Fibroblast of skin of right quadriceps (primary cell): Measurements from ENCODE around the gene LAMA2.

Experiments
- DNase-seq: peaks from one replicate; pipeline ENCODE4 v3.0.0-alpha.2; 2013

The LAMA2 gene

GRCh38 chr6:129552413-129552812, 669.5 kb downstream of the LAMA2 start:
- no peak for DNase-seq

DNA sequence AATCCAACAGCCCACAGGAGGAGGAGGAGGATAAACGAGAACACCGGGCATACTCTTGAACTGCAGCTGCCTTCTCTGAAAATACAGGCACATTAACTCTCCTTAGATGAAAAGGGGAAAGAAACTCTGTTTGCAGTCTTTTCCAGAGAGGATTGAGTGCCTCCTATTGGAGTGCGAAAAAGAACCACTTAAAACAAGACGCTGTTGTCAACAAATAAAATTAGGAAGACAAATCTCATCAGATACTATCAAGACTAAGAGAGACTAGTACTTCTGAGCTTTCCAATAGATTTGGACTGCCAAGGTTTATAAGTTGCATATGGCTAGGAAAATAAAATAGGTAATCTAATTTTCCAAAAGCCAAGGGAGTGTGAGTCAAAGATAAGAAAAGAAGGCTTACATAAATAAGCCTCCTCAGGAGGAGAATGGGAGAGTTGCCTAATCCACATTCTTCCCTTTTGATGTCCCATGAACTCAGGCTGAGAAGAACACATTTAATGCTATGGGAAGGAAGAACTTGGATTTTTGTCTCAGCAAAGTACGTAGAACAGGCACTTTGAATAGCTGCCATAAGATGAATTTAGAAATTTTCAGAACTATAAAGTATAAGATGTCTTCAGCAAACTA, 672.4 kb downstream of the LAMA2 start:
- DNase-seq = peak; percentile 20

GRCh38 chr6:129558248-129558647, 675.3 kb downstream of the LAMA2 start:
- no peak for DNase-seq

DNA sequence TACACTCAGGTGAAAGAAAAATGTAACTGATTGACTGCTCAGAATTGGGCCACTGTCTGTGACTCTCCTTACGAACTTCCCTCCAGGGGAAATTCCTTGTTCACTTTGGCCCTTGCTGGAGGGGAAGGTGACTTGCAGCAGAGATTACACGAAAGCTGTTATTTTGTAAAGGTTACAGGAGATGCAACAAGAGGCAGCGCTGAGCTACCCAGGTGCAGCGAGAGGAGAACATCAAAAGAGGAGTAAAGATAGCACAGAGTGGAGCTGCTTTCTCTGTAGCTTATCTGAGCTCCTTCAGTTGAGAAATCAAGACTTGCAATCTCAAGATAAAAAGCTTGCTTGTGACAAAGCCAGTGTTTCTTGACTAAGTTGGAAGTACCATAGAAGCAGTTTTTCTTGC, 682.4 kb downstream of the LAMA2 start:
- no peak for DNase-seq

DNA sequence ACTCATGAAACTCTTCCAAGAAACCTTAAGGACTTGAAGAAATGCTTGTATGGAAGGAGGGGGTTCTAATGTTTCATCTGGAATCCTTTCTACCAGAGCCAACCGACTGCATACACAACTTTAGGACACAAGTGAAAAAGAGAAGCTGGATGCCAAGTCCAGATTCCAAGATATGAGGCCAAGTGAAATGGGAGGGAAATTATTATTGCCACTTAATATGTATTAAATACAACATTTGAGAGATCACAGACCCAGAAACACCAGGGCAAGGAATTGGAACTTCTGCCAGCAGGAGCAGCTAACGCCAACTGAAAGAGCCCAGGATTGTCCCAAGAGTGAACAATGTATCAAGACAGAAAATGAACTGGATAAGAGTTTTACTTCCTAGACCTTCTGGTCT, 682.9 kb downstream of the LAMA2 start:
- no peak for DNase-seq
